GM18858 (cell line): Measurements from ENCODE around the gene LMOD1.
"Not testable (repeated sequence)": the region's sequence is repeated elsewhere in the genome, so short reads cannot be mapped to it uniquely, and the experiment has no call there.

Source experiments
- ATAC-seq: cut with Tn5 transposase; IDR thresholded peaks from one replicate; pipeline ENCODE4 v1.9.1; 2021; ENCODE audit not compliant: unreplicated experiment

Gene LMOD1

DNA sequence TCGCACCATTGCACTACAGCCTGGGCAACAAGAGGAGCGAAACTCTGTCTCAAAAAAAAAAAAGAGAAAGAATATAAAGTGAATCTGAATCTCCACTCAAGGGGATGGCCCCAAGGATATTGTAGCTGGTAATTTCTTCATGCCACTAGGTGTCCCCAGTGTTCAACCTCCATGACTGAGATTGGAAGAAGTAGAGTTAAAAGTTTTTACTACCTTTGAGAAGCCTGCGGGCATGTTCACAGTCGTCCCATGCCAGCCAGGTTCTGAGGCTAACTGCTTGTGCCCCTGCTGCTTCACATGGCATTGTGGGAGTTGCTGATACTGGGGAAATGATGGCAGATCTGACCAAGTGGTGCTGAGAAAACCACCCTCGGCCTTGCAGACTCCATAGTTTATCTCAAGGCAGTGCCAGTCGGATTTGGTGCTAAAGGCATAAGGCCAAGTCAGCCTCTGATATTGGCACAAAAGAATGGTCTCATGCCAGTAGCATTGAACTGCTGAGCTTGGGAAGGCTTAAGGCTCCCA, 68.4 kb downstream of the LMOD1 start:
- ATAC-seq: no peak

DNA sequence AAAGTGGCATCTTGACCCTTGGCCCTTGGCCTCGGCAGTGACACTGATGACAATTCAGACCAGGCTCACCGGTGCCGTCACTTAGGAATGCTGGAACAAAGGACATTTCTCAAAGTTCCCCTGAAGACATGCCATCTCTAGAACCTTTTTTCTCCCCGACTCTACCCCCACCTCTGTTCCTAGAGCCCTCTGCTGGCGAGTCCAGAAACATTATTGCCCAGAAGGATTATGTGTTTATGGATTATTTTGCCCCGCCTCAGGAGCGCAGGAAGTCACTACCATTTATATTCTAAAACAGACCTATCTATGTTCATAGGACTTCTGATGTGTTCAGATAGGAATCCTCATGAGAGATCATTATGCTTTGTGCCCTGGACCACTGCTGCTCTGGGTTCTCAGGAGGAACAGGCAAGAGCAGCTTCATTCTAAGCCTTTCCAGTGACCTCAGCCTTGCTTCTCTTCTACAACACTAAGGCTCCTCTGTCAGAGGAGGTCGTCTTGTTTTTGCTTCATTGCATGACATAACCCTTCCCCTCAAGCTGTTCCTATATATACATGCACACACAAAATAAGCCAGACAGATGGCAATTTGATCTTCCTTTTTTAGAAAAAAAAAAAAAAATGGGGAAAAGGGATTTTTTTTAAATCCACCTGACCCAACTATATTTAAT, 70.1 kb downstream of the LMOD1 start:
- ATAC-seq: no peak

DNA sequence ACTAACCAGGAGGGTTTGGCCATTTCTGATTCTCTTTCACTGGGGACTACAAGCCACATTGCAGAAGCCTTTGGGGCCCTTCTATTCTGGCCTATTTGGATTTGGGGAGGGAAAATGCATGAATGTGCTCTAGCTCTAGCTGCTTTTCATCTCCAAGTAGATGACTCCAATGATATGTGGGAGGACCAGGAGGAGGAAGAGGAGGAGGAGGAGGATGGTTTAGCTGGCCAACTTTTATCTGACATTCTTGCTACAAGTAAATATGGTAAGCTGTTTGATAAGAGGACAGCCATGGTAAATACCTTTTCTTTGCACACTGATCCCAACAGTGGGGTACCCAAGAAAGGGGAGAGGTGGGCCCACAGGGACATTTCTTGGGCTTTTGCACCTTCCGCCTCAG, 71.7 kb downstream of the LMOD1 start:
- ATAC-seq: no peak

DNA sequence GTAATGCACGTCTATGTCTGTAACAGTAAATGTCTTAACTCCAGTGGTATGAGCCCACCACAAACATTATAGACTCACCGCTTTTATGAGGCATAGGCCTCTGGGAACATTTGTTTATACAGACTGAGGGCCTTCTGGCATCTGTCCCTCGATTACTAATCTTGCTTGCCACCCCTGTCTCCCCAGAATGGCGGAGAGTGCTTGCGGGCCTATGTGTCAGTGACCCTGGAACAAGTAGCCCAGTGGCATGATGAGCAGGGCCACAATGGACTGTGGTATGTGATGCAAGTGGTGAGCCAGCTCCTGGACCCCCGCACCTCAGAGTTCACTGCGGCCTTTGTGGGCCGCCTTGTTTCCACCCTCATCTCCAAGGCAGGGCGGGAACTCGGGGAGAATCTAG, 76.0 kb downstream of the LMOD1 start:
- ATAC-seq: no peak

DNA sequence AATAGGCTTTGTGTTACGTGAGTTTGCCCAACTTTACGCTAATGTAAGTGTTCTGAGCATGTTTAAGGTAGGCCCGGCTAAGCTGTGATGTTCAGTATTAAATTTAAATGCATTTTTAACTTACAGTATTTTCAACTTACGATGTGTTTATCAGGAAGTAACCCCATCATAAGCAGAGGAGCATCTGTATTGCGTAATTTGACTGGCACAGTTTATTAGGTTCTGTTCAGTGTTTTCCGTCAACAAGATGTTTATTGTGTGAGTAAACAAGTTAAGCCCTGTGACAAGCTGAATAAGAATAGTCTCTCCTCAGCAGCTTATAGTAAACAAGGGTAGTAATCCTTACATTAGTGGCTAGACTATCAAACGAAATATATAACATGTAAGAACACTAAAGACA, 84.9 kb downstream of the LMOD1 start:
- ATAC-seq: no peak

DNA sequence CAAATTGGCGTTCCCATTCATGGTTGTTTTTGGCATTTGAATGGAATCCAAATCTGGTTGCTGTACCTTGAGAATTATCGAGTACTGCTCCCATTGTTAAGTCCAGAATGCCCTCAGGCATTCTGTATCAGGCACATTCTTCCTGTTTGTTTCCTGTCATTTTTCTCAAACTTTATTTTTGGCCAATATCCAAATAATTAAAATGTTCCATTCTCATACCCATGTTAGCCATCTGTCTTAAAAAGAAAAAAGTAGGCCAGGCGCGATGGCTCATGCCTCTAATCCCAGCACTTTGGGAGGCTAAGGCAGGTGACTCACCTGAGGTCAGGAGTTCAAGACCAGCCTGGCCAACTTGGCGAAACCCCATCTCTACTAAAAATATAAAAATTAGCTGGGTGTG, 86.9 kb downstream of the LMOD1 start:
- no peak for ATAC-seq

DNA sequence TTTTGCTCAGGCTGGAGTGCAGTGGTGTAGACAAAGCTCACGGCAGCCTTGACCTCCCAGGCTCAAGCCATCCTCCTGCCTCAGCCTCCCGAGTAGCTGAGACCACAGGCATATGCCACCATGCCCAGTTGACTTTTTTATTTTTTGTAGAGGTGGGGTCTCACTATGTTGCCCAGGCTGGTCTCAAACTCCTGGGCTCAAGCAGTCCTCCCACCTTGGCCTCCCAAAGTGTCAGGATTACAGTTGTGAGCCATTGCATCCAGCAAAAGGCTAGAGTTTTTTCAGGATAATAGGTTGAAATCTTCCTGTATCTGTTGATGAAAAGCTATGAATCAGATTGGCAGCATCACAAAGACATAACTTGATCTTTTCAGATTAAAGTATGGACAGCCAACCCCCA, 89.6 kb downstream of the LMOD1 start:
- not testable (repeated sequence) for ATAC-seq

DNA sequence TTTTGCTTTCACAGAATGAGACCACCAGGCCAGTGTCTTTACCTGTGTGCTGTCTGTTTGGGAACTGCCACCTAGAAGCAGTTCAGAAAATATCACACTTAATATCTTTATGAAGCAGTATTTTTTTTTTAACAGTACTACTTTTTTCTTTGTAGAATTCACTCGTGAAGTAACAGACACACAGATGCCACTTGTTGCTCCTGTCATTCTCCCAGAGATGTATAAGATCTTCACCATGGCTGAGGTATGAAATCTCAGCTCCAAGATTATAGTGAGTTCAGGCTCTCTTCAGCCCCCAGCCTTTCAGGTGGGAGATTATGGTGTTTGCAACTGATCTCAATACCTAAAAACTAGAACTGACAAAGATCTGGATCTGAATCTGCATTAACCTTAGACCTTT, 94.4 kb downstream of the LMOD1 start:
- ATAC-seq: no peak

DNA sequence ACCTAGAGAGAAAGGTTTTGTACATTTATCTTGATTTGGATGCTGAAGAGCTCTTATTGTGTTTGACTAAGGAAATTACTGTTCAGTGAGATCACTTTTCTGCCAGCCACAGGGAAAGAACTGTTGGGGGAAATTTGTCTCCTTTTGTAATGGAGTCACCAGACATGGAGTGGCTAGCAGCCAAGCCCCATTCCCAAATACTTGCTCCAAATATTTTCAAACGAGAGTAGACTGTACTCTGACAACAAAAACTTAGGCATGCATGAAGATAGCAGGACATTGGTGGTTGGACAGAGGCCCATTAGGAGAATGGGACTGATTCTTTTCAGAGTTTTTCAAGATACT, 96.3 kb downstream of the LMOD1 start:
- no peak for ATAC-seq

DNA sequence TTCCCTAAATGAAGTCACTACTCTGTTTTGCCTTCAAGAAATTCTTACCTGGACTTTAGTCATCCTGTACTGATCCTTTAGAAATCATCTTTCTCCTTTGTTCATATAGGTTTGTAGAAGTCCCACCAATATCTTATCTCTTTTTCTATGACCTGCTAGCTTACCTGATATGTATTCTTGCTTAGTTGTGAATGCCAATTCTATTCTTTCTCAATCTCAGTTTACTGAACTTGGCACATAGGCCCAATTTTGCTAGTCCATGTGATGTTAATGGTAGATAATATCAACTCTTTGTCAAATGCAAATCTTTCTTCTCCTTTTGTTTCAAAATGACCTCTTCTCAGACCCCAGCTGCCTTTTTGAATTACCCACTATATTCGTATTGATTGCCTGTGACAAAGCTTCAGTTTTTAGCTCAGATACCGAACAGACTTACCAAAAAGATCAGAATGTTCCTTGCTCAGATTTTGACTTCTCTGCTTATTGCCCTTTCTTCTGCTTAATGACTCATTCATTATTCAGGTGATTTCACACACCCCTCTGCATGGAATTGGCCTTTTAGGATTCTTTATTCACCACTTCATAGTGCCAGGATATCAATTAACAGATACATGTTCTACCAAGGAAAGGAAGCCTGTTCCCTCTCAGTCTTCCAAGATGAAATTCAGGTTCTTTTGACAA, 96.8 kb downstream of the LMOD1 start:
- ATAC-seq: no peak

DNA sequence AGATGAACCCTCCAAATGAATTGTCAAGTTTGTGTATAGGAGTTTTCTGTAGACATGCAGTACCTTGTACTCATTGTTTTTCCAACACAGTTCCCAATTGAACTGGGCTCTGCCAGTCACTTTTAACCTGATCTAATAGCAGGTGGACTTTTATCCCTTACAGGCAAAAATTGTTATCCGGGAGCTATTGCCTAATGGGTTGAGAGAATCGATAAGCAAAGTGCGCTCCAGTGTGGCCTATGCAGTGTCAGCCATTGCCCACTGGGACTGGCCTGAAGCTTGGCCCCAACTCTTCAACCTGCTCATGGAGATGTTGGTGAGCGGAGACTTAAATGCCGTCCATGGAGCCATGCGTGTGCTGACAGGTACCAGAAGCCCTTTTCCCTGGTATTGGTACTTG, 98.1 kb downstream of the LMOD1 start:
- ATAC-seq: no peak

DNA sequence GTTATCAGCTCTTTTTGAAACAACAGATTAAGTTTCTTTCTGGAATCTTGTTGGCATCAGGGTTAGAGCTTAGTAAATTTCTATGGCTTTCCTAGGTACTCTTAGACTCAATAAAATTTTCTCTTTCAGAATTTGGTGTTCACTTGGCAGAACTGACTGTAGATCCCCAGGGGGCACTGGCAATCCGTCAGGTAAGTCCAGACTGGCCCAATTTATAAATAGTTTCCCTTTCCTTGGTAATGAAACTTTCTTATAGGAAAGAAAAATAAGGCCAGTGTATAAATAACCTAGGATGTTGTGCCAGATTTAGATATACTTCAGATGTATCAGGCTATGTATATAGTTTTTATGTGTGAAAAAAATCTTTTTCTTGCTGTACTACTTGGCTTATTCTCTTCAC, 99.2 kb downstream of the LMOD1 start:
- ATAC-seq: no peak
